GM13976 (cell line): Measurements from ENCODE around the gene ZNF573.
A peak's percentile ranks its signal among the peaks of the same experiment; 100 is the strongest.

Experiments
- DNase-seq: peaks from one replicate; pipeline ENCODE4 v3.0.0; 2012; ENCODE audit warnings: low spot score
- in situ Hi-C: fragments of 300-500 bp; cut with MboI; formaldehyde crosslinking; loops from one replicate; pipeline ENCODE4 v1.12.0; 2022; ENCODE audit warnings: low sequenced_read_pairs, mixed read lengths, inconsistent platforms; ENCODE audit not compliant: unreplicated experiment
- TF ChIP-seq, protein P1 (sequence below): IDR thresholded peaks from 2 replicates; pipeline ENCODE4 v1.5.1; 2012; ENCODE audit warnings: borderline replicate concordance, mild to moderate bottlenecking; ENCODE audit not compliant: insufficient read depth; ENCODE audit errors: extremely low read depth, missing control alignments, control extremely low read depth

The ZNF573 gene

DNA sequence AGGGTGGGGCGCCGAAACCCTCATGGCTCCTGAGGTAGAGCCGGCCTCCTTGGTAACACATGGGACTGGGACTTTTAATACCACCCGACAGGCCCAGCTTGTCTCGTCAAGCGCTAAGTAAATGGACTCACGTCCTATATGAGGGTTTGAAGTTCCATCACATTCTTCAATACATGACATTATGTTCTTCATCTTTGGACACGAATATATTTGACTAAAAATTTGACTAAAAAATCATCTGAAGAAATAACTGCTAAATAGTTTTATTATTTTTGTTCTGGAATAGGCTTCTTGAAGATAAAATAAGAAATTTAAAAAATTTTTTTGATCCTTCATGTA is 59.5 kb downstream of the ZNF573 start:
- TF ChIP-seq, protein P1, sequence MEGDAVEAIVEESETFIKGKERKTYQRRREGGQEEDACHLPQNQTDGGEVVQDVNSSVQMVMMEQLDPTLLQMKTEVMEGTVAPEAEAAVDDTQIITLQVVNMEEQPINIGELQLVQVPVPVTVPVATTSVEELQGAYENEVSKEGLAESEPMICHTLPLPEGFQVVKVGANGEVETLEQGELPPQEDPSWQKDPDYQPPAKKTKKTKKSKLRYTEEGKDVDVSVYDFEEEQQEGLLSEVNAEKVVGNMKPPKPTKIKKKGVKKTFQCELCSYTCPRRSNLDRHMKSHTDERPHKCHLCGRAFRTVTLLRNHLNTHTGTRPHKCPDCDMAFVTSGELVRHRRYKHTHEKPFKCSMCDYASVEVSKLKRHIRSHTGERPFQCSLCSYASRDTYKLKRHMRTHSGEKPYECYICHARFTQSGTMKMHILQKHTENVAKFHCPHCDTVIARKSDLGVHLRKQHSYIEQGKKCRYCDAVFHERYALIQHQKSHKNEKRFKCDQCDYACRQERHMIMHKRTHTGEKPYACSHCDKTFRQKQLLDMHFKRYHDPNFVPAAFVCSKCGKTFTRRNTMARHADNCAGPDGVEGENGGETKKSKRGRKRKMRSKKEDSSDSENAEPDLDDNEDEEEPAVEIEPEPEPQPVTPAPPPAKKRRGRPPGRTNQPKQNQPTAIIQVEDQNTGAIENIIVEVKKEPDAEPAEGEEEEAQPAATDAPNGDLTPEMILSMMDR, result no peak
- DNase-seq, result no peak
- in situ Hi-C loops, result no loop called here

DNA sequence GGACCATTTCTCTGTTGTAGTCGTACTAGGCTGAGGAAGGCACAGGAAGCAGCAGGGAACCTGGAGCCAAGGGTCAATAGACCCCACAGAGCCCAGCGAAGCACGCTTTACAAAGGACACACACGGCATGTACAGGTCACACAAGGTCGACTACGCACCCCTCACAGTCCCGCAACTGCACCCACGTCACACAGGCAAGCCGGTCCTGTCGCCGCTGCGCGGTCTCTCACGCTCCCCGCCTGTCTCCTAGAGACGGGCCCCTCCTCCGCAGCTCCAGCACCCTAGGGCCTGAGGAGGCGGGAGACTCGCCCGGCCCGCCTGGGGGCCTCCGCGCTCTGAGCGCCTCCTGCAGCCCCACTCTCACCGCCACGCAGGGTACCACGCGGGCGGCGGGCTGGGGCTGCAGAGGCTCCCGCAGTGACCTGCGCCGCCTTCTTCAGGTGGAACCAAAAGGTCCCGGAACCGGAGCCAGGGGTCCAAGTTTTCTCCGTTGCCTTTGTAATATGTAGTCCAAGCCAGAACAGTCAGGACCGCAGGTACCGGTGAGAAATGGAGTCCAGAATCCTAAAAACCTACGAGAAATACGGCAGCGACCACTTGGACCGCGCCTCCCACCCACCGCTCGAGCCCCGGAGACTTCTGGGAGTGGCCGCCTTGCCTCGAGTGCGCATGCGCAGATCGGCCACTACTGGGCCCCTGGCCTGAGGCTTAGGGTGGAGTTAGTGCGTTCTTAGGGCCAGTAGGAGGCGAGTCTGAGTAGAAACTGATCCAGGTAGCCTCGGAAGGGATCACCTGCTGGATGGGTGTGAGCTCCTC is 60.1 kb downstream of the ZNF573 start, which contains the start of gene ZNF607:
Gene ZNF607 (minus strand): TSS at position 651 of the 816 bp plus-strand sequence. CDS start 8,143 bp downstream, outside the sequence.
- DNase-seq, result peak; percentile 95
- in situ Hi-C loops, result no loop called here
- TF ChIP-seq, protein P1, result peak; percentile 59

DNA sequence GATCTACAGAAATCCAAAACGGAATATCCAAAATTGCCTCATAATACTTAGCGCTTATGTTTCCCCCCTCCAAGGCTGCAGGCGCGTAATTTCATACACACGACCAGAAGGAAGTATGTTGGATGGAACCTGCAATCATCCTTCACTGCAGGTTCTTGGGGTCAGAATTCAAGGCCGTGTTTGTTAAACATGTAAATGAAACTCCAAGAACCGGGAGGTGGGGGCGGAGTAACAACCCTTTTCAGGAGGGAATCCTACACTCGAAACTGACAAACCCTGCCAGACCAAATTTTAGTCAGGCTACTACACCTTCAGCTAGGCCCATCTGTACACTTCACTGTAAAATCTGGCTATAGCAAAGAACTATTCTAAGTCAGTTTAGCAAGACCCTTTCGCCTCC is 61.1 kb downstream of the ZNF573 start:
- DNase-seq, result no peak
- in situ Hi-C loops, result no loop called here
- TF ChIP-seq, protein P1, result no peak

DNA sequence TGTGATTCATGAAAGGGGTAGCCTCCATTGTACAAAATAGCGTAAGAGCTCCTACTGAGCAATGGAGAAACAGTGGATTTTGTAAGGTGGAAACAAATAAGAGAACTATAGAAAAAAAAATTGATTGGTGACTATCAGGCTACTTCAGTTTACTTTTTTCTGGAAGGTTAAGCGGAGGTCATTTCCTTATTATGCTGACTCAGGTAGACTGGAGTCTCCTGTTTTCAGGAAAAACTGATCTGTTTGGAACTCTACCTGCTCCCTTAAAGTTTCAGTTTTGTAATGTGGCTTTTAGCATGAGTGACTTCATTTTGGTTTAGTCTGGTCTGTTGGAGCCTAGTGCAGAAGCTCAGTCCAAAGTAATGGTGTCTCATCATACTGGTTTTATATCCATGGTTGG is 63.2 kb downstream of the ZNF573 start:
- TF ChIP-seq, protein P1, result no peak
- DNase-seq, result no peak
- in situ Hi-C loops, result no loop called here

DNA sequence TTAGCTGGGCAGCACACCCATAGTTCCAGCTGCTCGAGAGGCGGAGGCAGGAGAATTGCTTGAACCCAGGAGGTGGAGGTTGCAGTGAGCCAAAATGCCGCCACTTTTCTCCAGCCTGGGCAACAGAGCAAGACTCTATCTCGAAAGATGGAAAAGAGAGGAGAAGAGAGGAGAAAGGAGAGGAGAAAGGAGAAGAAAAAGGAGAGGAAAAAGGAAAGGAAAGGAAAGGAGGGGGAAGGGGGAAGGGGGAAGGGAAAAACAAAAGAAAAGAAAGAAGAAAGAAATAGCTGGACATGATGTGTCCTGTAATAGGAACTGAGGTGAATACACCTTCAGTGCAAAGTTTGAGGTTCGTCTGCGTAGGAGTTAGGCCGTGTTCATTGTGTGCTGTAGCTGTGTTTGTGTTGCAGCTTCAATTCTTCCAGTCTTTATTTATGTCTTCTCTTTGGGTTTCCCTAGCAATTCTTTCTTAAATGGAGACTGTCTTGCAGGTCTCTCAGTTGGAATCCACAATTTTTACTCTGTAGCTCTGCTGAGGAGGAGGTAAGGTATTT is 73.3 kb downstream of the ZNF573 start:
- in situ Hi-C loops, result no loop called here
- DNase-seq, result no peak
- TF ChIP-seq, protein P1, result no peak

DNA sequence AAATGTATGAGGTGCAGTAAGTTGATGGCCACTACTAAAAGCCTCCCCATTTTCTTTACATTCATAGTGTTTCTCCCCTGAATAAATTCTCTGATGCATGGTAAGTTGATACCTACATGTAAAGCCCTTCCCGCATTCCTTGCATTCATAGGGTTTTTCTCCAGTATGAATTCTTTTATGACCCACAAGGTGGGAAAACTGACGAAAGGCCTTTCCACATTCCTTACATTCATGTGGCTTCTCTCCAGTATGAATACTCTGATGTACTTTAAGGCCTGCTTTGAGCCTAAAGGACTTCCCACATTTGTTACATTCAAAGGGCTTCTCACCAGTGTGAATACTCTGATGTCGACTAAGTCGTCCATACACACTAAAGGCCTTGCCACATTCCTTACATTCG is 80.3 kb downstream of the ZNF573 start:
- in situ Hi-C loops, result no loop called here
- no peak for DNase-seq
- TF ChIP-seq, protein P1, result no peak
